ENCODE measurements around the gene CNOT8.
"Not testable (repeated sequence)": the region's sequence is repeated elsewhere in the genome, so short reads cannot be mapped to it uniquely, and the experiment has no call there.

Gene CNOT8

GRCh38 chr5:154858297-154858971 lies at the start of gene CNOT8:
TSS of gene CNOT8 (plus strand) at chr5:154858627. CDS start at chr5:154863279, 4,652 bp downstream.
- peak; percentile 95 to 97 for DNase-seq (ENCODE audit: low read depth in 2 of 2)

GRCh38 chr5:154811239-154811638 lies 47.2 kb upstream of the CNOT8 start:
- DNase-seq (ENCODE audit: low read depth in 2 of 2) = no peak

- DNase-seq (ENCODE audit: low read depth in 2 of 2) = peak; percentile 28 to 33
These were observed 46.6 kb upstream of the CNOT8 start for GRCh38 chr5:154811653-154812465.

GRCh38 chr5:154813158-154813557 lies 45.3 kb upstream of the CNOT8 start:
- no peak for DNase-seq (ENCODE audit: low read depth in 2 of 2)

GRCh38 chr5:154813736-154814135 lies 44.7 kb upstream of the CNOT8 start:
- DNase-seq (ENCODE audit: low read depth in 2 of 2) = peak in 1 of 2 donors; percentile 30

GRCh38 chr5:154815025-154815424 lies 43.4 kb upstream of the CNOT8 start:
- no peak for DNase-seq (ENCODE audit: low read depth in 2 of 2)

GRCh38 chr5:154815684-154816247 lies 42.7 kb upstream of the CNOT8 start:
- no peak for DNase-seq (ENCODE audit: low read depth in 2 of 2)

GRCh38 chr5:154816891-154817492 lies 41.4 kb upstream of the CNOT8 start:
- no peak for DNase-seq (ENCODE audit: low read depth in 2 of 2)

- DNase-seq (ENCODE audit: low read depth in 2 of 2) = no peak
These were observed 40.6 kb upstream of the CNOT8 start for GRCh38 chr5:154817815-154818214.

GRCh38 chr5:154818471-154819116 lies 39.8 kb upstream of the CNOT8 start:
- DNase-seq (ENCODE audit: low read depth in 2 of 2) = no peak

- DNase-seq (ENCODE audit: low read depth in 2 of 2) = no peak
These were observed 38.9 kb upstream of the CNOT8 start for GRCh38 chr5:154819546-154819945.

GRCh38 chr5:154820383-154820782 lies 38.0 kb upstream of the CNOT8 start:
- DNase-seq (ENCODE audit: low read depth in 2 of 2) = no peak

- not testable (repeated sequence) for DNase-seq (ENCODE audit: low read depth in 2 of 2)
These were observed 35.5 kb upstream of the CNOT8 start for GRCh38 chr5:154822896-154823295.

- no peak for DNase-seq (ENCODE audit: low read depth in 2 of 2)
These were observed 34.8 kb upstream of the CNOT8 start for GRCh38 chr5:154823605-154824004.

GRCh38 chr5:154824070-154824469 lies 34.4 kb upstream of the CNOT8 start:
- no peak for DNase-seq (ENCODE audit: low read depth in 2 of 2)

GRCh38 chr5:154829181-154829588 lies 29.2 kb upstream of the CNOT8 start:
- DNase-seq (ENCODE audit: low read depth in 2 of 2) = no peak

- no peak for DNase-seq (ENCODE audit: low read depth in 2 of 2)
These were observed 28.7 kb upstream of the CNOT8 start for GRCh38 chr5:154829589-154830218.

GRCh38 chr5:154830219-154830595 lies 28.2 kb upstream of the CNOT8 start:
- no peak for DNase-seq (ENCODE audit: low read depth in 2 of 2)

- no peak for DNase-seq (ENCODE audit: low read depth in 2 of 2)
These were observed 27.8 kb upstream of the CNOT8 start for GRCh38 chr5:154830596-154830995.

GRCh38 chr5:154831451-154831850 lies 27.0 kb upstream of the CNOT8 start:
- DNase-seq (ENCODE audit: low read depth in 2 of 2) = no peak

- not testable (repeated sequence) for DNase-seq (ENCODE audit: low read depth in 2 of 2)
These were observed 25.6 kb upstream of the CNOT8 start for GRCh38 chr5:154832804-154833203.

Data from stimulated activated CD8-positive, alpha-beta memory T cell treated with anti-CD3 and anti-CD28 coated beads, Interleukin-7, amount 100 ng/mL, for 4 hours (primary cell).